HepG2 (cell line): Measurements from ENCODE around the gene DUXA. TPM values are rescaled to one million over a fixed set of nuclear protein-coding genes. Genes with fewer than 3 reads are reported as not detected.

Source experiments
- BCL6 ChIP-seq: IDR thresholded peaks from 2 replicates; pipeline ENCODE4 v1.6.1; 2016; ENCODE audit warnings: missing genetic modification reagents, missing compliant biosample characterization
- GABPA ChIP-seq, 2 experiments: IDR thresholded peaks; 2 replicates each; pipeline ENCODE4 v1.6.1; 2011 to 2016; ENCODE audit warnings: low read depth in 2 of 2, low read length in 1 of 2, missing biosample characterization in 1 of 2, missing genetic modification characterization in 1 of 2
- NBN ChIP-seq: fragments of 450-650 bp; conservative IDR thresholded peaks from 2 replicates; pipeline ENCODE4 v1.6.1; 2017
- POGZ ChIP-seq: sonication (generic); formaldehyde crosslinking; IDR thresholded peaks from 2 replicates; pipeline ENCODE4 v1.4.0; 2020; ENCODE audit warnings: mild to moderate bottlenecking, missing genetic modification reagents
- THAP11 ChIP-seq: IDR thresholded peaks from 2 replicates; pipeline ENCODE4 v1.6.1; 2016; ENCODE audit warnings: missing biosample characterization, missing genetic modification reagents
- ZNF30 ChIP-seq: sonication (generic); formaldehyde crosslinking; IDR thresholded peaks from 2 replicates; pipeline ENCODE4 v1.5.0; 2020; ENCODE audit warnings: mild to moderate bottlenecking, missing genetic modification reagents
- polyA plus RNA-seq, 8 experiments: library from polyadenylated mRNA; depleted of rRNA in 3 of 8; stranded (reverse) in 7 of 8; unstranded in 1 of 8; fragments of >200 nt; fragmentation: Illumina TruSeq in 4 of 8; extraction: Trizol in 4 of 8; gene quantifications; 2 replicates each; pipeline versions ENCODE4 v1.2.1 to v1.2.3, GENCODE V29; 2011 to 2016; ENCODE audit warnings: low read depth in 4 of 8, missing spikeins in 1 of 8, mixed read lengths in 1 of 8; ENCODE audit not compliant: insufficient read depth in 1 of 8
- total RNA-seq, 5 experiments: library from RNA; depleted of rRNA; stranded (reverse); fragments of >200 nt; fragmentation: Illumina TruSeq; extraction: Trizol; gene quantifications; 2 replicates each; pipeline ENCODE4 v1.2.3, GENCODE V29; 2016; ENCODE audit warnings: low read depth in 1 of 5
- TF ChIP-seq, protein P1 (sequence below), 2 experiments: sonication (generic) in 1 of 2; formaldehyde crosslinking in 1 of 2; IDR thresholded peaks; 2 replicates each; pipeline versions ENCODE4 v1.5.1 to v1.6.1; 2011 to 2020; ENCODE audit warnings: borderline replicate concordance in 1 of 2, low read depth in 1 of 2, low read length in 1 of 2, mild to moderate bottlenecking in 1 of 2, missing genetic modification reagents in 1 of 2, moderate library complexity in 1 of 2
- TF ChIP-seq, protein P2 (sequence below): sonication (generic); formaldehyde crosslinking; IDR thresholded peaks from 2 replicates; pipeline ENCODE4 v1.8.0; 2023; ENCODE audit warnings: mild to moderate bottlenecking, missing genetic modification reagents
- TF ChIP-seq, protein P3 (sequence below): sonication (generic); formaldehyde crosslinking; IDR thresholded peaks from 2 replicates; pipeline ENCODE4 v1.4.0; 2020; ENCODE audit warnings: mild to moderate bottlenecking, missing genetic modification reagents
- TF ChIP-seq, protein P4 (sequence below): sonication (generic); formaldehyde crosslinking; IDR thresholded peaks from 2 replicates; pipeline ENCODE4 v1.4.0; 2020; ENCODE audit warnings: missing genetic modification reagents
- TF ChIP-seq, protein P5 (sequence below): sonication (generic); formaldehyde crosslinking; IDR thresholded peaks from 2 replicates; pipeline ENCODE4 v1.8.1; 2022; ENCODE audit warnings: mild to moderate bottlenecking, missing genetic modification reagents
- TF ChIP-seq, protein P6 (sequence below): sonication (generic); formaldehyde crosslinking; IDR thresholded peaks from 2 replicates; pipeline ENCODE4 v1.4.0; 2020; ENCODE audit warnings: missing genetic modification reagents, mild to moderate bottlenecking, borderline replicate concordance
- TF ChIP-seq, protein P7 (sequence below): sonication (generic); formaldehyde crosslinking; IDR thresholded peaks from 2 replicates; pipeline ENCODE4 v1.4.0; 2020; ENCODE audit warnings: missing genetic modification reagents, borderline replicate concordance

Gene DUXA
- total and polyA plus RNA-seq, 2 of the 13 experiments (the other 11 are each of a cell fraction or from before 2014, with no cell fraction given) = not detected

DNA sequence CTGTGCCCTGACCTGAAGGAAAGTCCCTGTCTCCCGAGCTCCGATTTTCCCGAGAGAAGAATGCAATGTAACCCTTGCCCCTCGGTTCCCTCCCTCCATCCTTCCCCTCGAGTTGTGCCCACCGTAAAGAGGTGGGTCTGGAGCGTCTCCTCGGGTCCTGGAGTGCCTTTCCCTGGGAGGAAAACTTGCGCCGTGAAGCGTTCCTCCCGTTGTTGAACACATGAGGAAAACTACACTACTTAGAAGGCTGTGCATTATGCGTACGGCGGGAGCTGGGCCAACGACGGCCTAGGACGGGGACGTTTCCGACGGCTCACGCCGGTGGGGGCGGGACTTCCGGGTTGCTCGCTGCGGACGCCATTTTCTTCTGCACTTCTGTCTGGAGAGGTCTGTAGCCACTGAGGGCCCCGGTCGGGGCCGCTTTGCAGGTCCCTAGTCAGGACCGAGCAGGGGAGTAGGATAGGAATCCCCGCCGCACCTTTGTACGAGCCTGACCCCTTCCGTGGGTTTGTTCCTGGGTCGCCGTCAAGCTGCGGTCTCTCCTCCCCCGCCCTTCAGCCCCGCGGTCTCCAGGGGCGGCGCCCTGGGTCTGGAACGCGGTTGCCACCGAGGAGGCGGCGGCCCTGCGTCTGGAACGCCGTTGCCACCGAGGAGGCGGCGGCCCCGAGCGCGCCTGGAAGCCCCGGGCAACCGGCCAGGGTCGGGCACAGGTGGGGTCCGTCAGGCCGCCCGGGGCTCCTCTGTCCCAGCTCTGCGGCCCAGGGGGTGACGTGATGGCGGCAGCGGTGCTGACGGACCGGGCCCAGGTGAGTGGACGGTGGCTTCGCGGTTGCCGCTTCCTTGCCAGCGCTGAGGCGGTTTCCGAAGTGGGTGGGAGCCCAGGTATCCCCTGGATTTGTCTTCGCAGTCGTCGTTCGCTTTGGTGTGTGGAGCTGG lies 24.1 kb upstream of the DUXA start, which contains the start of gene ZNF264 (continued):
- TF ChIP-seq, protein P1, sequence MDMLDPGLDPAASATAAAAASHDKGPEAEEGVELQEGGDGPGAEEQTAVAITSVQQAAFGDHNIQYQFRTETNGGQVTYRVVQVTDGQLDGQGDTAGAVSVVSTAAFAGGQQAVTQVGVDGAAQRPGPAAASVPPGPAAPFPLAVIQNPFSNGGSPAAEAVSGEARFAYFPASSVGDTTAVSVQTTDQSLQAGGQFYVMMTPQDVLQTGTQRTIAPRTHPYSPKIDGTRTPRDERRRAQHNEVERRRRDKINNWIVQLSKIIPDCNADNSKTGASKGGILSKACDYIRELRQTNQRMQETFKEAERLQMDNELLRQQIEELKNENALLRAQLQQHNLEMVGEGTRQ (IDR thresholded peaks at IDR 0.05; ENCODE audit: low read depth, low read length) = no peak
- TF ChIP-seq, protein P1 (CRISPR knock-in tag; IDR thresholded peaks at IDR 0.05; ENCODE audit: borderline replicate concordance) = no peak
- peak; percentile 83 for TF ChIP-seq GABPA (IDR thresholded peaks at IDR 0.05; ENCODE audit: low read depth, low read length)
- TF ChIP-seq GABPA (CRISPR knock-in tag; IDR thresholded peaks at IDR 0.05; ENCODE audit: low read depth) = peak; percentile 95
- no peak for TF ChIP-seq BCL6 (CRISPR knock-in tag)
- TF ChIP-seq POGZ (CRISPR knock-in tag) = peak; percentile 86
- TF ChIP-seq, protein P2, sequence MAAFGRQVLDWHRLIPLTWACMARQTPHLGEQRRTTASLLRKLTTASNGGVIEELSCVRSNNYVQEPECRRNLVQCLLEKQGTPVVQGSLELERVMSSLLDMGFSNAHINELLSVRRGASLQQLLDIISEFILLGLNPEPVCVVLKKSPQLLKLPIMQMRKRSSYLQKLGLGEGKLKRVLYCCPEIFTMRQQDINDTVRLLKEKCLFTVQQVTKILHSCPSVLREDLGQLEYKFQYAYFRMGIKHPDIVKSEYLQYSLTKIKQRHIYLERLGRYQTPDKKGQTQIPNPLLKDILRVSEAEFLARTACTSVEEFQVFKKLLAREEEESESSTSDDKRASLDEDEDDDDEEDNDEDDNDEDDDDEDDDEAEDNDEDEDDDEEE = no peak
- TF ChIP-seq, protein P3, sequence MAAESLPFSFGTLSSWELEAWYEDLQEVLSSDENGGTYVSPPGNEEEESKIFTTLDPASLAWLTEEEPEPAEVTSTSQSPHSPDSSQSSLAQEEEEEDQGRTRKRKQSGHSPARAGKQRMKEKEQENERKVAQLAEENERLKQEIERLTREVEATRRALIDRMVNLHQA = no peak
- TF ChIP-seq NBN = no peak
- peak; percentile 89 for TF ChIP-seq THAP11 (CRISPR knock-in tag)
- TF ChIP-seq, protein P4, sequence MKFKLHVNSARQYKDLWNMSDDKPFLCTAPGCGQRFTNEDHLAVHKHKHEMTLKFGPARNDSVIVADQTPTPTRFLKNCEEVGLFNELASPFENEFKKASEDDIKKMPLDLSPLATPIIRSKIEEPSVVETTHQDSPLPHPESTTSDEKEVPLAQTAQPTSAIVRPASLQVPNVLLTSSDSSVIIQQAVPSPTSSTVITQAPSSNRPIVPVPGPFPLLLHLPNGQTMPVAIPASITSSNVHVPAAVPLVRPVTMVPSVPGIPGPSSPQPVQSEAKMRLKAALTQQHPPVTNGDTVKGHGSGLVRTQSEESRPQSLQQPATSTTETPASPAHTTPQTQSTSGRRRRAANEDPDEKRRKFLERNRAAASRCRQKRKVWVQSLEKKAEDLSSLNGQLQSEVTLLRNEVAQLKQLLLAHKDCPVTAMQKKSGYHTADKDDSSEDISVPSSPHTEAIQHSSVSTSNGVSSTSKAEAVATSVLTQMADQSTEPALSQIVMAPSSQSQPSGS (CRISPR knock-in tag) = no peak
- TF ChIP-seq ZNF30 (CRISPR knock-in tag) = no peak
- TF ChIP-seq, protein P5, sequence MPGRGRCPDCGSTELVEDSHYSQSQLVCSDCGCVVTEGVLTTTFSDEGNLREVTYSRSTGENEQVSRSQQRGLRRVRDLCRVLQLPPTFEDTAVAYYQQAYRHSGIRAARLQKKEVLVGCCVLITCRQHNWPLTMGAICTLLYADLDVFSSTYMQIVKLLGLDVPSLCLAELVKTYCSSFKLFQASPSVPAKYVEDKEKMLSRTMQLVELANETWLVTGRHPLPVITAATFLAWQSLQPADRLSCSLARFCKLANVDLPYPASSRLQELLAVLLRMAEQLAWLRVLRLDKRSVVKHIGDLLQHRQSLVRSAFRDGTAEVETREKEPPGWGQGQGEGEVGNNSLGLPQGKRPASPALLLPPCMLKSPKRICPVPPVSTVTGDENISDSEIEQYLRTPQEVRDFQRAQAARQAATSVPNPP (CRISPR knock-in tag) = no peak
- TF ChIP-seq, protein P6, sequence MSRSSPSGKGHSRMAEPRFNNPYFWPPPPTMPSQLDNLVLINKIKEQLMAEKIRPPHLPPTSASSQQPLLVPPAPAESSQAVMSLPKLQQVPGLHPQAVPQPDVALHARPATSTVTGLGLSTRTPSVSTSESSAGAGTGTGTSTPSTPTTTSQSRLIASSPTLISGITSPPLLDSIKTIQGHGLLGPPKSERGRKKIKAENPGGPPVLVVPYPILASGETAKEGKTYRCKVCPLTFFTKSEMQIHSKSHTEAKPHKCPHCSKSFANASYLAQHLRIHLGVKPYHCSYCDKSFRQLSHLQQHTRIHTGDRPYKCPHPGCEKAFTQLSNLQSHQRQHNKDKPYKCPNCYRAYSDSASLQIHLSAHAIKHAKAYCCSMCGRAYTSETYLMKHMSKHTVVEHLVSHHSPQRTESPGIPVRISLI = no peak
- TF ChIP-seq, protein P7, sequence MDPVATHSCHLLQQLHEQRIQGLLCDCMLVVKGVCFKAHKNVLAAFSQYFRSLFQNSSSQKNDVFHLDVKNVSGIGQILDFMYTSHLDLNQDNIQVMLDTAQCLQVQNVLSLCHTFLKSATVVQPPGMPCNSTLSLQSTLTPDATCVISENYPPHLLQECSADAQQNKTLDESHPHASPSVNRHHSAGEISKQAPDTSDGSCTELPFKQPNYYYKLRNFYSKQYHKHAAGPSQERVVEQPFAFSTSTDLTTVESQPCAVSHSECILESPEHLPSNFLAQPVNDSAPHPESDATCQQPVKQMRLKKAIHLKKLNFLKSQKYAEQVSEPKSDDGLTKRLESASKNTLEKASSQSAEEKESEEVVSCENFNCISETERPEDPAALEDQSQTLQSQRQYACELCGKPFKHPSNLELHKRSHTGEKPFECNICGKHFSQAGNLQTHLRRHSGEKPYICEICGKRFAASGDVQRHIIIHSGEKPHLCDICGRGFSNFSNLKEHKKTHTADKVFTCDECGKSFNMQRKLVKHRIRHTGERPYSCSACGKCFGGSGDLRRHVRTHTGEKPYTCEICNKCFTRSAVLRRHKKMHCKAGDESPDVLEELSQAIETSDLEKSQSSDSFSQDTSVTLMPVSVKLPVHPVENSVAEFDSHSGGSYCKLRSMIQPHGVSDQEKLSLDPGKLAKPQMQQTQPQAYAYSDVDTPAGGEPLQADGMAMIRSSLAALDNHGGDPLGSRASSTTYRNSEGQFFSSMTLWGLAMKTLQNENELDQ (CRISPR knock-in tag) = no peak
